AG09309 (cell line): ENCODE results near the gene DCAF15.
"Not testable (repeated sequence)": the region's sequence is repeated elsewhere in the genome, so short reads cannot be mapped to it uniquely, and the experiment has no call there.

Source experiments
- DNase-seq: peaks from one replicate; pipeline ENCODE4 v3.0.0-alpha.2; 2010; ENCODE audit warnings: low read depth
- H3K4me3 ChIP-seq: 2 replicates; pipeline ENCODE4 v1.5.1; 2011; ENCODE audit warnings: mild to moderate bottlenecking, low read depth, low read length, moderate library complexity; ENCODE audit not compliant: control insufficient read depth
- CTCF ChIP-seq: IDR thresholded peaks from 2 replicates; pipeline ENCODE4 v1.5.1; 2011; ENCODE audit warnings: mild to moderate bottlenecking, low read depth, low read length, inconsistent platforms; ENCODE audit not compliant: insufficient read depth, control insufficient read depth; ENCODE audit errors: missing control alignments

DCAF15 gene

GRCh38 chr19:13962699-13963602 lies 10.6 kb downstream of the DCAF15 start:
- DNase-seq = no peak
- TF ChIP-seq CTCF = no peak
- no peak overlapping the region for H3K4me3 ChIP-seq

GRCh38 chr19:13963603-13964105 lies 11.3 kb downstream of the DCAF15 start:
- no peak overlapping the region for H3K4me3 ChIP-seq
- no peak for DNase-seq

GRCh38 chr19:13964776-13965175 lies 12.5 kb downstream of the DCAF15 start:
- DNase-seq = peak; percentile 3

More at GRCh38 chr19:13963603-13964105, 11.3 kb downstream of the DCAF15 start:
- TF ChIP-seq CTCF = no peak

GRCh38 chr19:13965377-13965896 lies 13.1 kb downstream of the DCAF15 start:
- DNase-seq = no peak
- TF ChIP-seq CTCF = no peak
- H3K4me3 ChIP-seq = no peak overlapping the region

More at GRCh38 chr19:13964776-13965175, 12.5 kb downstream of the DCAF15 start:
- H3K4me3 ChIP-seq = no peak overlapping the region
- TF ChIP-seq CTCF = no peak

GRCh38 chr19:13965926-13966683 lies 13.8 kb downstream of the DCAF15 start:
- no peak for DNase-seq
- TF ChIP-seq CTCF = no peak
- H3K4me3 ChIP-seq = no peak overlapping the region

- H3K4me3 ChIP-seq = no peak overlapping the region
- no peak for TF ChIP-seq CTCF
- DNase-seq = no peak
These were observed 14.4 kb downstream of the DCAF15 start for GRCh38 chr19:13966684-13967128.

GRCh38 chr19:13967206-13967605 lies 14.9 kb downstream of the DCAF15 start:
- not testable (repeated sequence) for H3K4me3 ChIP-seq, DNase-seq
